Activated CD4-positive, CD25-positive, alpha-beta regulatory T cell treated with anti-CD3 and anti-CD28 coated beads, Interleukin-2, amount 50 U/mL, for 16 hours (primary cell): Measurements from ENCODE around the gene PREPL.
"Not testable (repeated sequence)": the region's sequence is repeated elsewhere in the genome, so short reads cannot be mapped to it uniquely, and the experiment has no call there.

Experiments
- DNase-seq: peaks from one replicate; pipeline ENCODE4 v3.0.0-alpha.2; 2020; ENCODE audit warnings: low read depth, low spot score

The PREPL gene

DNA sequence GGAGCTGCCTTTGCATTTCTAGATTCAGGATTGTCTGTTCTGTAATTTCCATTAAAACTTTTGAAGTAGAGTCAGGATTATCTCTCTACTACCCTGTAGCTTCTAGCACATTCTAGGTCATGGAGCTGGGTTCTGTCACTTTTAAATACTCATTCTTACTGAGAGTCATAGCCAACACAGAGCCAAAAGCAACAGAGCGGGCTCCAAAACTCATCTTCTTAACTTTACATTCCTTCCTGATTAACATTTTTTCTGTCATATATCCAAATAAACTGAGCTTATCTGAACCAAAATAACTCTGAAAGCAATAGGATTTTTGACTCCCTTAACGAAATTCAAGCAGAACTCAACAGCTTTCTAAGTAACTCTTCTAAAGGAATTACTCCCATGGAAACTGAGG, 12.9 kb downstream of the PREPL start:
- DNase-seq, result no peak

GRCh38 chr2:44347526-44347925, 13.8 kb downstream of the PREPL start:
- DNase-seq, result no peak

GRCh38 chr2:44342854-44343253, 18.4 kb downstream of the PREPL start:
- DNase-seq, result no peak

DNA sequence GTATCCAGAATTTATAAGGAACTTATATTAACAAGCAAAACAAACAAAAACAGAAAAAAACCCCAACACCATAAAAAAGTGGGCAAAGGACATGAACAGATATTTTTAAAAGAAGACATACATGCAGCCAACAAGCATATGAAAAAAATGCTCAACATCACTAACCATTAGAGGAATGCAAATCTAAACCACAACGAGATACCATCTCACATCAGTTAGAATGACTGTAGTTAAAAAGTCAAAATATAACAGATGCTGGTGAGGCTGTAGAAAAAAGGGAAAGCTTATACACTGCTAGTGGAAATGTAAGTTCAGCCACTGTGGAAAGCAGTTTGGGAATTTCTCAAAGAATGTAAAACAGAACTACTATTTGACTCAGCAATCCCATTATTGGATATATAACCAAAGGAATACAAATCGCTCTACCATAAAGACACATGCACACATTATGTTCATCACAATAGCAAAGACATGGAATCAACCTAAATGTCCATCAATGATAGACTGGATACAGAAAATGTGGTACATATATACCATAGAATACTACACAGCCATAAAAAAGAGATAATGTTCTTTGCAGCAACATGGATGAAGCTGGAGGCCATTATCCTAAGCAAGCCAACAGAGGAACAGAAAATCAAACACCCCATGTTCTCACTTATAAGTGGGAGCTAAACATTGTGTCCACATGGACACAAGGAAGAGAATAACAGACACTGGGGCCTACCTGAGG, 25.3 kb downstream of the PREPL start:
- no peak for DNase-seq

DNA sequence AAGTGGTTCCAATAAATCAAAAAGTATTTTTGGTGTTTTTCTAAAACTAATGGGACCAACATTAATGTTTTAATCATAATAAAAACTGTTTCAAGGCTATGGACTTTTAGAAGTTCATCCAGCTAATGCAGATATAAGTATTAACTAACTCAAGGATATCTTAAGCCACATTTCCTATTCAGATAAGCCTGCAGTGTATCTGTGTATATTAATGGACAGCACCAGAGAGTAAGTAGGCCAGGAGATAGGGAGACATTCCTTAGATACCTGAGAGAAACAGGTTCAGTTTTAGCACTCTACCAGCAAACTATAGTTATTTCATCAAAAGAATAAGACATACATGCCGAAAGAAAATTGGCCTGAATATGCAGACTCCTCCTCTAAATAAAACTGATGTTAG, 27.3 kb downstream of the PREPL start:
- DNase-seq, result no peak

DNA sequence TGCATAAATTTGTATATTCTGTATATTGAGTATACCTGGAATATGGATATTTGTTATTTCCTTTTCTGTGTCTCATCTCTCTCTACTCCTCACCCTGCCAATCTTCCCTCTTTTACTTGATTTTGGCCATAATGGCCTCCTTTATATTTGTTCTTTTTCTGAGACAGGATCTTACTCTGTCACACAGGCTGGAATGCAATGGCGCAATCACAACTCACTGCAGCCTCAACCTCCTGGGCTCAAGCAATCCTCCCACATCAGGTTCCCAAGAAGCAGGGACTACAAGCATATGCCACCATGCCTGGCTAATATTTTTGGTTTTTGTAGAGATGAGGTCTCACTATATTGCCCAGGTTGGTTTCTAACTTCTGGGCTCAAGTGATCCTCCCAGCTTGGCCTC, 30.5 kb downstream of the PREPL start:
- no peak for DNase-seq

- no peak for DNase-seq
Observed at GRCh38 chr2:44329343-44329742, 32.0 kb downstream of the PREPL start.

GRCh38 chr2:44328750-44329149, 32.5 kb downstream of the PREPL start:
- DNase-seq, result no peak

DNA sequence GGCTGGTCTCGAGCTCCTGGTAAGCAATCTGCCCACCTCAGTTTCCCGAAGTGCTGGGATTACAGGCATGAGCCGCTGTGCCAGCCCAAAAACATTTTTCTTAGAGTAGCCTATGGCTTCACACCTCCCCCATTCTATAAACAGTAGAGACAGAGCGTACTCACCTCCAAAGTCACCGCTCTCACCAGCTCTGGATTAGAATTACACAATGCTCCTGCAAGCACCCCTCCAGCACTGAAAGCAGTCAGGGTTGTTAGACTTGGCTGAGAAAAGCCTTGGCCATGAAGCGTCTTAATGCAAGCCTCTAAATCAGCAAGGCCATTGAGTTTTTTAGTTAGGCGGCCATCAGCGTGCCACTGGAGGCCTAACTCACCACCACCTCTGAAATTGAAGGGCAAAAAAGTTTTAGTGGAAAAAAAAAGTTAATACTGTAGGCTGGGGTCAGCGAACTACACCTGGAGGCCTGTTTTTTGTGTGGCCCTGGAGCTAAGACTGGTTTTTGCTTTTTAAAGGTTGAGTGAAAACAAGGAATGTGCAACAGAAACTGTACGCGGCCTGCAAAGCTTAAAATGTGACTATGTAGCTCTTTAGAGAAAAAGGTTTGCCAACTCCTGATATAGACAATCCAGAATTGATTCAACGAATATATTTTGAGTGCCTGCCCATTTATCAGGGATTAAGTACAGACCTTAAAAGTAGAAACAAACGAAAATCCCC, 34.6 kb downstream of the PREPL start:
- no peak for DNase-seq

DNA sequence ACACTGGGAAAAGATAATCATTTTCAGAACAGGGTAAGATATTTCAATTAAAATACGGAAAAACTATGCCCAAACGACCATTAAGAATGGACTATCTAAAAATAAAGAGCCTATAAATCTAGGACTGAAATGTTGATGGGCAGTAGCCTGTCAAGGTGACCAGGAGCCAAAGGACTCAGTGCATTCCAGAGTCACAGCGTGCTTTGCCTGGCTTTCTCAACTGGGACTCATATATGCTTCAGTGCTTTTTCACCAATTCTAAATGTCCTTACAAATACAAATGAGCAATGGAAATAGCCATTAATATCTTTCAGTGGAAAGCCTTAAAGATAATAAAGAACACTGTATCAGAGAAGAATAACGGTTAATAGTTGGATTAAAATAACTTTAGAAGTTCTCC, 35.4 kb downstream of the PREPL start:
- no peak for DNase-seq

GRCh38 chr2:44324971-44325426, 36.3 kb downstream of the PREPL start:
- no peak for DNase-seq

DNA sequence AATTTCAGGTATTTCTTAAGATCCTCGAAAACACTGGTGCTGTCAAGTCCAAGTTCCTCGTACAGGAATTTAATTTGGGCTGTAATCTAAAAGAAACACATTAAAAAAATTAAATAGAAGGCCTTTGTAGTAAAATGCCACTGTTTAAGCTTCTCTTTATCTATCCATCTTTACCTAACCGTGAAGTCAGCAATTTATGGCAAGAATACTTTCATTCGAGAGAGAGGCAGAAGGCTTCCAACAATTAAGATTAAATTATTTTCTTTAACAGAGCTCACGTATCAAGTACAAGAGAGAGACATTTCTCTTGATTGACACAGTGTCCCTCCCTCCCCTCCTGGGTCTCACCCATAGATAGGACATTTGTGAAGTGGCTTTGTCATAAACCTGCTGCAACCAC, 39.9 kb downstream of the PREPL start:
- no peak for DNase-seq

GRCh38 chr2:44320832-44321231, 40.5 kb downstream of the PREPL start:
- DNase-seq, result no peak

GRCh38 chr2:44315945-44316344, 45.3 kb downstream of the PREPL start:
- DNase-seq, result no peak

DNA sequence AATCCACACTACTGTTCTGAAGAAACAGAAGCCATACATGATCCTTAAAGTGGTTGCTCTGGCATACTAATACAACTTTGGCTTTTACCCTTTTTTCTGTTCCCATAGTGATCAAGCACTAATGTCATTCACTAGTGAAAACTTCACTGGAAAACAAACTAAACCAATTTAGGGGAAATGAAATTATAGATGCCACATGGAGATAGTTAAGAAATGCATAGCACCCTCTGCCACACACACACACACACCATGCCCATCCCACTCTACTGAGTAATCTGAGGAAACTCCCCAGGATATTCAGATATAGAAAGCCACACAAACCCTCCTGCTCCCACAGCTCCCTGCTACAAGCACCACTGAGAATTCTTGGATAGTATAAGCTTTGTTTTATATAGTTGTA, 46.9 kb downstream of the PREPL start:
- no peak for DNase-seq

- no peak for DNase-seq
Observed at GRCh38 chr2:44310287-44310686, 51.0 kb downstream of the PREPL start.

DNA sequence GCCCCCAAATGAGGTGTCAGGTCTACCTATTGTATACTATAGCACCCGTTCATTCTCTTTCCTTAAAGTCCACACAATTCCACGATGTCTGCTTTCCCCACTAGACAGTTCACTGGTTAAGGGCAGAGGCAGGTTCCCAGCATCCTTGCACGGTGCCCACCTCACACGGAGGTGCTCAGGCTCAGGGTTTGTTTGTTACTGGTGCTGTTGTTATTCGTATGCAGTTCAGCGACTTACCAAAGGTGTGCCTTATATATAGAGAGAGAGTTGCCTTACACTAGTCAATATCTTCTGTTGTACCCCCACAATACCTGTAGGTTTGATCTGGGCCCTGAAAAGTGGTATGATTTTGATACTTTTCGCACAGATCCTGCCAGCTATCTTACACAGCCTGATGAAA, 55.4 kb downstream of the PREPL start:
- DNase-seq, result no peak

- no peak for DNase-seq
Observed at GRCh38 chr2:44304258-44304657, 57.0 kb downstream of the PREPL start.

DNA sequence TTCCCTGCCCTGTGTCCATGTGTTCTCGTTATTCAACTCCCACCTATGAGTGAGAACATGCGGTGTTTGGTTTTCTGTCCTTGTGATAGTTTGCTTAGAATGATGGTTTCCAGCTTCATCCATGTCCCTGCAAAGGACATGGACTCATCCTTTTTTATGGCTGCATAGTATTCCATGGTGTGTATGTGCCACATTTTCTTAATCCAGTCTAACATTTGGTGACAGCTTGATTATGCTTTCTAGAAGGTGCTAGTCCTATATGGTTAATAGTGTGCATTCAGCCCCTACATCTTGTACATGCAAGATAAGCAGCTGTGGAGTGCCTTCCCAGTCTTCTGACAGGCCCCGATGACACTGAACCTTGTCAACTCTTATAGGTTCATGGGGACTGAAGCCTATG, 57.5 kb downstream of the PREPL start:
- not testable (repeated sequence) for DNase-seq

DNA sequence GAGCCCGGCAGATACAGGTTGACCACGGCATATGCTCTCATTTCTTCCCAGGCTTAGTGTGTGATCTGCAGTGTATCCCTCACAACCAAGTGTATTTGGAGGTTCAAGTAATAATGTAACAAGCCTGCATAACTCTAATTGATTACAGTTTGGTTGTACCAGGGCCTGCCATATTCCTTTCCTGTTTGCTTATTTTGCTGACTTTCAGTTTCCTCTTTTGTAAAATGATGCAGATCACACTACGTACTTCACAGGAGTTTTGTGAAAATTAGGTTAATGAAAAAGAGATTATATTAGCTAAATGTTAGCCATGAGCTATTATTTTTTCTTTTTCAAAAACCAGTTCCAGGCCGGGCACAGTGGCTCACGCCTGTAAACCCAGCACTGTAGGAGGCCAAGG, 60.2 kb downstream of the PREPL start:
- no peak for DNase-seq

GRCh38 chr2:44299635-44300034, 61.7 kb downstream of the PREPL start:
- no peak for DNase-seq

DNA sequence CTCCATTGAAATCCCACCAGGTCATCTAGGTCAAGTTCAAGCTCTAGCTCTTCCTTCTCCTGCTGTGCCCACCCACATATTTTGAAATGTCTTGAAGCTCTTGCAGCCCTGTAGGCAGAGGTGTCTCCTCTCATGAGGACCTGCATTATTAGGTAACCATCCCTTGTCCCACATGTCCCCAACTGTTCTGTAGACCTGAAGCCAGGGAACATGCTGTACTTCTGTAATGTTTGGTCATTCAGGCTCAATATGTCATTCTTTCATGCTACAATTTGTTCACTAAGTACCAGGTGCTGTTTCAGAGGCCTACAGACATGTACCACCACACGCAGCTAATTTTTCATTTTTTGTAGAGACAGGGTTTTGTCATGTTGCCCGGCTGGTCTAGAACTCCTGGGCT, 63.9 kb downstream of the PREPL start:
- no peak for DNase-seq

GRCh38 chr2:44296653-44297052, 64.6 kb downstream of the PREPL start:
- no peak for DNase-seq
